Stimulated activated CD4-positive, alpha-beta T cell treated with anti-CD3 and anti-CD28 coated beads, Interleukin-4, amount 100 ng/mL, for 48 hours (primary cell): ENCODE data around the gene SERPINA4.
"Not testable (repeated sequence)": the region's sequence is repeated elsewhere in the genome, so short reads cannot be mapped to it uniquely, and the experiment has no call there.

Experiments
- DNase-seq, 2 donors: peaks; one replicate each; pipeline ENCODE4 v3.0.0-alpha.2; 2020; ENCODE audit warnings: low read depth in 2 of 2

Gene SERPINA4

DNA sequence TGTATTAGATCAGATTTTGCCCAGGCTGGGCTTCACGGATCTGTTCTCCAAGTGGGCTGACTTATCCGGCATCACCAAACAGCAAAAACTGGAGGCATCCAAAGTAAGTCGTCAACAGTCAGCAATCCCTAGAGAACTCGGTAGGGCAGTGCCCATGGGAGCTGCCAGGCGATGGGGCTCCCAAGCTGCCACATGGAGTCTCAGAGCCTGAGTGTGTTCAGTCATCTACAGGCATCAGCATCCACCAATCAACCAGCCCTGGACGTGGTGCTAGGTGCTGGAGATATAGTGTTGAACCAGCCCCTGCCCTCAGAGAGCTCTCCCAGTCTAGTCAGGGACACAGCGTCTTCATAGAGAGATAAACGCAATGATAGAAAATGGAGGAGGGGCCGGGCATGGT, 6.9 kb downstream of the SERPINA4 start:
- no peak for DNase-seq

DNA sequence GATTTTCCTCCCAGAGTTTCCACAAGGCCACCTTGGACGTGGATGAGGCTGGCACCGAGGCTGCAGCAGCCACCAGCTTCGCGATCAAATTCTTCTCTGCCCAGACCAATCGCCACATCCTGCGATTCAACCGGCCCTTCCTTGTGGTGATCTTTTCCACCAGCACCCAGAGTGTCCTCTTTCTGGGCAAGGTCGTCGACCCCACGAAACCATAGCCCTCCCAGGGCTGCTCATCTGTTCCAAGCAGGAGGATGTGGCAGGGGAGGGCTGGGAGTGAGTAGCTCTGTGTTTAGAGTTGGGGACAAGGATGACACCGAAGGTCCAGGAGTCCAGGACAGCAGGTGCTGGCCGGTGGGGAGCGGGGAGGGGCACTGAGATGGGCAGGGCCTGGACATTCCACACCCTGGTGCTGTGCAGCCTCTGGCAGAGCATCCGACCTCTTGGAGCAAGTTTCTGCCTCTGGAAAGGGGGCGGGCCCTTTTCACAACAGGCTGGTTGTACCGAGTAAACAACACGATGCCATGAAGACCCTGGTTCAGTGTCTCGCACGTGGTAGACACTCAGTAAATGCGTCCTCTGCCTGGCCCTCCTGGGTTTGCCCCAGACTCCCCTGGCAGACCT, 8.2 kb downstream of the SERPINA4 start:
- no peak for DNase-seq

DNA sequence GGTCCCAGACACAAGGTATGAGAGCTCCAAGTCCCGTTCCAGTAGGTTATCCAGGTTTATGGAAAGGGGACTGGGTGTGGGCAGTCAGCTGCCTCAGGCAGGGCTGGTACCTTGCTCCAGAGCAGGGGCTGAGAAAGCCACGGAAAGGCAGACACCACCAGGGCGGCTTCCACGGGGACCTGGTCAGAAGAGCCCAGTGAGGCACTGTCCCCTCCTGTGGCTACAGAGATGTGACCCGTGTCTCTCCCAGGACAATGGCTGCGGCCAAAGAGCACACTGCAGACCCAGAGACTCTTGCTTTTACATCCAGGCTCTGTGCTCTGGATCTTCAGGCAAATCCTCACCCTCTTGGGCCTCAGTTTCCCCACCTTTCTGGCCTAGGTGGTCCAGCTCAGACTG, 8.8 kb downstream of the SERPINA4 start:
- DNase-seq: no peak

DNA sequence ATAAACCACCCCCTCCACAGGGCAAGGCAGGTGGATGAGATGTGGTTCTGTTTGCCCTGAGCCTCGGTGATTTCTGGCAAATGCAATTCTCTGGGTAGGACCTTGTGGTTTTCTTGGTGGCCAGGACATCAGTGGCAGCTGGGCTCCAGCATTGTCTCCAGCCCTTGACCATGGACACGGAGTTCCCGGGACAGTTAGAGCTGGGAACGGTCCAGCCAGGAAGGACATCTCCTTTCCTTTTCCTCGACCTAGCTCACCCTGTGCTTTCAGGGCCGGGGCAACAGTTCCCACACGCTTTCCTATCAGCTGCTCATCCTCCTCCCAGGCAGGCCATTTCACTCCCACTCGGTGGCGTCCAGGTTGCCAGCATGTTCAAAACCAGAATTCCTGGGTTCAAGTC, 9.2 kb downstream of the SERPINA4 start:
- no peak for DNase-seq

DNA sequence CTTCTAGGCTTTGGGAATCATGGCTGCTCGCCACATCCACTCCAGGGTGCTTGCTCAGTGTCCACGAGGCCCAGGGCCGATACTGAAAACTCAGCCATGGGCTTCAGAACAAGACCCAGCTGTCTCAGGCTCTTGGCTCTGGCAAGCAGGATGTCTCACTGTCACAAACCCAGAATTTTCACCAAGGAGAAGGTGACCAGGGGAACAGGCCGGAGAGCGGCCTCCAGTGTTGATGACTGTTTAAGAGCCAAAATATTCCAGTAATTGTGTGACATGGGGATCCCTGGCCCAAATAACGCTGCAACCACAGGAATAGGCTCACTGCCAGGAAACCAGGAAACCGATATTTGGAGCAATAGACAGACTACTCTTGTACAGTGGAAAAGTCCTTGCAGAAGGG, 10.2 kb downstream of the SERPINA4 start:
- DNase-seq: no peak

DNA sequence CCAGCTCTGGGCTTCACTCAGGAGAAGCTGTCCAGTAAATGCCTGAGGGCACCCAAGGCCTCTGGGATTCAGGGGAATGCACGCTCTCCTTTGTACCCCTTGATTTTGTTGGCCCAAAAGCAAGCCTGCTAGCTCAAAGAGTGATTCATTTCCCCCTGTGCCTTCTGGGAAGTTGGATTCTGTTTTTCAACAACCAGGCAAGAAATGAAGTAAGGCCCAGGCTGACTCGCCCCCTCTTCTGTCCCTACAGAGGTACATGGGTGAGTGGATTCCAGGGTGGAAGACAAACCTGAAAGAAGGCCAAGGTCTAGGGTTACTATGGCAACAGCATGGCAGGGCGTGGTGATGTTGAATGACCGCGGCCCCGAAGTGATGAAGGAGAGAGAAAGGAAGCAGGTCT, 10.7 kb downstream of the SERPINA4 start:
- DNase-seq: no peak

DNA sequence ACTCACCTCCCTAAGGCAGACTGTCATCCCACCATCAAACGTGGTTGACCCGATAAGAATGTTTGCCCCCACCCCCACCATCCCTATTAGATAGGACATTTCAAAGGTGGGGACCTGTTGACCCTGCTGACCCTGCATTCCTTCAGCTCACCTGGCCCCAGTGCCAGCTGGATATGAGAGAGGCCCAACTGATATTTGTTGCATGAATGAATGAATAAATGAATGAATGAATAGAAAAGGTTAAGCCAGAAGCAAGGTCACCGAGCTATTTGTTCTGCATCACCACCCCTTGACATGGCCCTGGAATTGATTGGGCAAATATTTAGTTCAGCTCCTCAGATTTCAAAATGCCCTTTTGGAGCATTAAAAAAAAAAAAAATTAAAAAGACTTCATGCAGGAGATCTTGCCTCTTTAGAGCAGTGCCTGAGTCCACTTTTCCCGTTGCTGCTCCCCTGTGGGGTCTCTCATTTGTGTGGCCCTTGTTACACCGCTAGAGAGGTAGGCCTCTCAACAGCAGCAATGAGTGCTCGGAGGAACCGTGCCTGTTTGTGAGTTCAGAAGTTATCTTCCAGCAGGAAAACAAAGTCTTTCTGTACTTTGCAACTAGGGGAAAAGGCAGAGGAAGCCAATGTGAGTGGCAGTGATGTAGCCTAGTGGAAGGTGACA, 11.5 kb downstream of the SERPINA4 start:
- DNase-seq: no peak

DNA sequence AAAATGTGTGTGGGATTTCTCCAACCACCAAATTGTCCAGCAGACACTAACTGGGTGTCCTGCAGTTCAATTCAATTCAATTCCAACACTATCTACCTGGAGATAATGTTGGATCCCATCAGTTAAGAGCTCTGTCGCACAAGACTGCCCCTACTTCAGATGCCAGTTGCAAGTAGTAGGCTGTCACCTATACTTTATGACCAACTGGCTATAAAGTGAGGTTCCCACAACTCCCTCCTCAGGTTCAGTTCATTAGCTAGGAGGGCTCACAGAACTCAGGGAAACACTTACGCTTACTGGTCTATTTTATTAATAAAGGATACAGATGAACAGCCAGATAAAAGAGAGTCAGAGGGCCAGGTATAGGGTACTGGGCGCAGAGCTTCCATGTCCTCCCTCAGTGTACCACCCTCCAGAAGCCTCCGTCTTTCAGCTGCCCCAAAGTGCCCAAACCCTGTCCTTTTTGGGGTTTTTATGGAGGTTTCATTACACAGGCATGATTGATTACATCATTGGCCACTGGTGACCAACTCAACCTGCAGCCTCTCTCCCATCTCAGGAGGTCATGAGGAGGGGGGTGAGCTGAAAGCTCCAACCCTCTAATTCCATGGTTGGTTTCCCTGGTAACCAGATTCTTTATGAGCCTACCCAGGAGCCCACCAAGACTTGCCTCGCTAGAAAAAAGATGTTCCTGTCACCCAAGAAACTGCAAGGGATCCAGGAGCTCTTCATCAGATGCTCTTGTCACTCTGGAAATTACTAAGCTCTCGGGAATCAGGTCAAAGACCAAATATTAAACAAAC, 12.4 kb downstream of the SERPINA4 start:
- no peak for DNase-seq

DNA sequence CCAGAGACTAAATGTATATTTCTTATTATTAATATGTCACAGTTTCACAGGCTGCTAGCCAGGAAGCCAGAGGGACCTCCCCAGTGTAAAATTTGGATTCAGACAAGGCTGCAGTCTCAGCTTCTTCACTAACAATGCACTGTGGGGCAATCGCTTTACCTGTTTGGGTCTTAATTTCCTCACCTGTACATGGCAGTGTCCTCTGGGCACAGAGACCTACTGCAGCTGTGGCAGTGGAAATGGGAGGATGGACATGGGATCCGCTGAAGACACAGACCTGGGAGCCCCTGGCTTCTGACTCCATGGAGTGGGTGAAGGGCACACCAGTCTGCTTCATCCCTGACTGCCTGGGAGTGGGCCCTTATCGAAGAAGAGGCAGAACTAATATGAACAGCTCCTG, 13.1 kb downstream of the SERPINA4 start:
- no peak for DNase-seq

DNA sequence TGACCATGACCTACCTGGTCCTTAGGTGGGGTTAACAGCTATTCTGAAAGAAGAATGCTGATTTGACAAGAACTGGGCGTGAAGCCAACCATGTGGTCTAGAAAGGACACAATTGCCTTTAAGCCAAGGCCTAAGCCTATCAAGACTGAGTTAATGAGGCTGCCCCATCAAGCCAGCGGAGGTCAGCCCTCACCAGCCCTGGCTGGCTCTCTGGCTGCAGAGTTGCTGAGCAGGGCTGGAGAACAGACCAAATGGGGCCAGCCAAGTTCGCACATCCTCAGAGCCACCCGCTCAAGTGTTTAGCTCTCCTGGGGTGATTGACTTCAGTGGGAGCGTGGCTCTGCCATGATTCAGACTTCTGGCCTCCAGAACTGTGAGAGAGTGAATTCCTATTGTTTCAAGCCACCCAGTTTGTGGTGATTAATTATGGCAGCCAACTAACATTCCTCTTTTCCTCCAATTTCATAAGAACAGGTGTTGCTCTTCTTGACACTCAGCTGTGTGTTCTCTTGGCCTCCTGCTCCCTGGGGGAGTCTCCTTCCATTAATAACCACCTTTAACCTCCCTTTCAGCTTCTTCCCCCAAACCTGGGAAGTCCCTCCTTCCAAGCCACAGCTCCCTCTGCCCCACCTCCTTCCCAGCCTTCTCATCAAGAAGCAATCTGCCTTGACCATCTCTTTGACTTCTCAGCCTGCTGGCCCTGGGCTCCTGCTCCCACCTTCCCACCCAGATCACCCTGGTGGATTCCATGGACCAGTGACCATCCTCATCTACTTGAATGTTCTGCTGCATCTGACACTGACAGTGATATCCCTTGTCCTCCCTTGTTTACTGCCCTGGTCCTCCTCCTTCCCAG, 14.7 kb downstream of the SERPINA4 start:
- no peak for DNase-seq

DNA sequence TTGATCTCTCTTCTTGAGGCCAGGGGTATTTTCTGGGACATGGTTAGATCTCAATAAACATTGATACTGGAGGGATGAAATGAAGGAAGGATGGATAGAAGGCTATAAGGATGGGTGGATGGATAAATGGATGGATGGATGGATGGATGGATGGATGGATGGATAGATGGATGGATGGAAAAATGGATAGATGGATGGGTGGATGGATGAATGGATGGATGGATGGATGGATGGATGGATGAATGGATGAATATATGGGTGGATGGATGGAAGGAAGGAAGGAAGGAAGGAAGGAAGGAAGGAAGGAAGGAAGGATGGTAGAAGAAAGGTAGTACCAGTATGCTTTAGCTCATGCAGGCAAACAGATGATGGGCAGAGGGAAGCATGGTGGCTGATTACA, 16.2 kb downstream of the SERPINA4 start:
- DNase-seq: not testable (repeated sequence)

DNA sequence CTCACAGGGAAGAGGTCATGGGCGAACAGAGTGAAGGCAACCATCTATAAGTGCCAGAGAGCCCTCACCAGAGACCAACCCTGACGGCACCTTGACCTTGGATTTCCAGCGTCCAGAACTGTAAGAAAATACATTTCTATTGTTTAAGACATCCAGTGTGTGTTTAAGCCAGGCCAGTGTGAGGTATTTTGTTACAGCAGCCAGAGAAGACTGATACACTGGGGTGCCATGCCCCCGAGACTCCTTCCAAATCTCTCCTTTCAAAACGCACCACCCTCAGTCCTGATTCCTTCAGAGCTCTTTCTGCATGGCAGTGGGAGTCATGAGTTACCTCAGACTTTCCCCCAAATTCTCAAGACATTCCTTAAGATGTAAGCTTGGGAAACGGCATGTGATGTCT, 17.5 kb downstream of the SERPINA4 start:
- DNase-seq: no peak

DNA sequence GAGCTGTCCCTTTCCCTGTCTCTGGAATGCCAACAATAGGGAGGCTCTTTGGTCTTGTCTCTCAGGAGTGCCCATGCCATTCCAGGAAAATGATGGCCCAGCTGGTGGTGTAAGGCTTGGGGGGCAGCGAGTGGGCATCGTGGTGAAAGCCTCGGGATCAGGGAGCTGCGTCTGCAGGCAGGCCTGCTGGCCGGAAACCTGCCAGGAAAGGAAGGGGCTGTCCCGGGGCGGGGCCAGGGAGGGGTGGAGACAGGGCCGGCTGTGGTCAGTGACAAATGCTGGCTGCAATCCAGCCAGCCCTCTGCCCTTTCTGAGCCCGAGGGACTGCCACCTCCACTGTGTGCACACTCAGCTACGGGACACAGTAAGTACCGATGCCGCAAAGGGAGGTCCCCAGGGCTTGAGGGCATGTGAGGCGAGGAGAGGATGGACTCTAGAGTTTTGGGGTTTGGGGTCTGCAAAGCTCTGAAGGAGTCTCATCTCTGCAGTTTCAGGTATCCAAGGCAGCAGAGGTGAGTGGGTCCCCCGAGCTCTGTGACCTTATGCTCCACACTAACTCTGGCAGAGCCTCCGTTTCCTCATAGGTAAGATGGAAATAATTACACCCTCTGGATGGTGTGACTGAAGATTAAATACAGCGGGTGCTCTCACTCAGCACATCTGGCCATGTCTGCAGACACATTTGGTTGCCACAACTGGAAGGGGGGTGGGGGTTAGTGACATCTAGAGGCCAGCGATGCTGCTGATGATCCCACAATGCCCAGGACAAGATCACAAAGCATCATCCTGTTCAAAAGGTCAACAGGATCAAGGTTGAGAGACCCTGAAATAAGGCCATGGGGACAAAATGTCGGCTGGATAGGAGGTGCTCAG, 20.1 kb downstream of the SERPINA4 start, which contains the start of gene SERPINA5:
SERPINA5 (plus strand) TSS at position 300 of the 873 bp plus-strand sequence. CDS start 5,937 bp downstream, outside the sequence.
- no peak for DNase-seq

DNA sequence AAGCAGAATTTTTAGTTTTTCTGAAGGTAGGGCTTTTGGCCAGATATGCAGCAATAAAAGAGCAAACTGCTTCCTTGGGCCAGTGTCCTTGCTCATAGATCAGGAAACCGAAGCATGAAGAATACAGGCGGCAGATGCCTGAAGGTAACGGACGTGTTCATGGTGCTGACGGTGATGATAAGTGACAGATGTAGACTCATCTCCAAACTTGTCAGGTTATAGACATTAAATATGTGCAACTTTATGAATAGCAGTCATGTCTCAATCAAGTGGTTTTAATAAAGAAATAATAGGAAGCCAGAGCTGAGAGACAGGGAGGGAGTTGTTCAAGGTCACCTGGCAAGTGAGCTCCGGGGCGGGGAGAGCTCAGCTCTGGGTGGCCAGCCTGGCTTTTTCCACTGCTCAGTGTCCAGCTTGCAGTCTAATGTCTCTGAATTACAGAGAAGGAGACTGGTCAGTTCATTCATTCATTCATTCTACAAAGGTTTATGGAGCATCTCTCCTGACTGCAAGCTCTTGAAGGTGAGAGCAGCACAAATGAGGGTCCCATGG, 21.0 kb downstream of the SERPINA4 start:
- DNase-seq: no peak

DNA sequence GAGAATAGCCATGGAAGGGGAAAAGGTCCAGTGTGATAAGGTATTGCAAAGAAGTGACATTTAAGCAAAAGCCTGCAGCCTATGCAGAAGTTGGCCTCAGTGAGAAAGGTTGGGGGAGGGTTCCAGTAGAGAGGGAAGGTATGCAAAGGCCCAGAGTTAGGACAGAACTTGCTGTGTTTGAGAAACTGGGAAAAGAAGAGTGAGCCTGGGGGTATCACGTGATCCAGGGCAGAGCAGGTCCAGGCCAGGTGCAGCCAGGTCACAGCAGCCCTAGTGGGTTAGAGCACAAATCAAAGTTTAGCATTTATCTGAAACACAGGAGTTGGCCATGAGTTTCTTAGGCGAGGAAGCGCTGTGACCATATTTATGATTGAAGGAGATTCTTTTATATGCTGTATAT, 21.6 kb downstream of the SERPINA4 start:
- no peak for DNase-seq

DNA sequence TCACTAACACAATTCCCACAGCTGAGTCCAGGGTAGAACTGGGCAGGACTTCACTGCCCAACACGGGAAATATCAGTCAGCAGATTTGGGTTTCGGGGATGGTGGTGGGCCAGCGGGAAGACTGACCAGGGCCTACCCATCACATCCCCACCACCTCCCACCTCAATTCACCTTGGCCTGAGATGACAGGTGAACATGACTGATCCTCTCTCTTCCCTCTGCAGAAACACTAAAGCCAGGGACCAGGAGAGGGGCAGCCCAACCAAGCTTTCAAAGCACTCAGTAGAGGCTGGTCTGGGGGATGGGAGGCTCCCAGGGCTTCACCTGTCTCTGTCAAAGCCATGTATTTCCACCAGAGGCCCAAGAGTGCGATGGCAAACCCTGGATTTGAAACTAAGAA, 22.3 kb downstream of the SERPINA4 start:
- DNase-seq: no peak

DNA sequence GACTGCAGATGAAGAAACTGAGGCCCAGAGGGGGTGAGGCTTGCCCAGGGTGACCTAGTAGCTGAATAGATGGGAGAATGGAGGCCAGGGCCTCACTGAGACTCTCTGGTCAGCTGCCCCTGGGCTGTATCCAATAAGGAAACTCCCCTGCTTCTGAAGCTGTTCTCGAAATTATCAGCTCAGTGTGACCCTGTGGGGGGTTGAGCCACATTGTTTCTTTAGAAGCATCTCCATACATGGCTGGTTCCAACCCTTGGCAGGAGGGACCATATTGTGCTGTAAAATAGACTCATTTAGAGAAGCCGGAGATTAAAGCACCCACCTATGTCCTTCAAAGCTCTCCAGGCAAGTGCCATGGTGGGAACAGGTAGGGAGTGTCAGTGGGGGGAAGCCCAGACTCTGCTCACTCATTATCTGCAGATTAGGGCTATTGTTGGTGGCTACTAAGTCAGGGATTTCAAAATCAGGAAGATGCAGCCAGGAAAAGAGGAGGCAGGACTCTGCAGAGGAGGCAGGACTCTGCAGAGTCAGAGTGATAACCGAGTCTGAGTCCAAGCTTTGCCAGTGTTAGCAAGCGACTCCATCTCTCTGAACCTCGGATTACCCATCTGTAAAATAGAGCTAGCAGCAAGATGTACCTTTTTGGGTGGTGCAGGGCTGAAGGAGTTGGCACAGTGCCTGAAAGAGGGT, 23.5 kb downstream of the SERPINA4 start:
- no peak for DNase-seq

DNA sequence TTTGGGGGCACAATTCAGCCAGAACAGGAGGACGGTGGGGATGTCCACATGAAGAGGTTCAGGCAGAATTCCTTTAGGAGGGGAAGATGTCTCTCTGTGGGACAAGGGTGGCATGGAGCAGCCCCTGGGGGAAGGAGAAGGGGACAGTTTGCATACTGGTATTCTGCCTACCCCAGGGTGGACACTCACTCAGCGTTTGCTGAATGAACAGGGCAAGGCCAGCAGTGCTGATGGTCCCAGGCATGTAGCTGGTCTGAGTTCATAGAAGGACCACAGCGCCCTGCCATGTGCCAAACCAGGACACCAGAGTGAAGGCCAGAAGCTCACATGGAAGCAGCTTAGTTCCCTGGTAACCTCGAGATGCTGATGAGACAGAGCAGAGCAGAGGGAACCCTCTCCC, 25.4 kb downstream of the SERPINA4 start:
- no peak for DNase-seq

DNA sequence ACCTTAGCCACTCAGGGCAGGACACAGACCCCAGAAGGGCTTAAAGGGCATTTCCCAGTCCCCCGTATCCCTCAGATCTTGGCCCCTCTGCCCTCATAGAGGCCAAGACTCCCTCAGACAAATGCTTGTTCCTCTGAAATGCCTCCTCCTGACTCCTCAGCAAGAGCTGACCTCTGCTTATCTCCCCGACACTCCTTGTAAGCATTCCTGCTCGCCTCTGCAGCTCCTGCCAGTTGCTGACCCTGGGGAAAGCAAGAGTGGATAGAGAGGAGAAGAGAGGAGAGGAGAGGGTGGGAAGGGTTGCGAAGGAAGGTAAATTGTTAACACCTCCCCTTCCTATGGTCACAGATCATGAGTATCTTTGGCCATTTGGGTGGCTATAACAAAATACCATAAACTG, 27.1 kb downstream of the SERPINA4 start:
- DNase-seq: no peak

DNA sequence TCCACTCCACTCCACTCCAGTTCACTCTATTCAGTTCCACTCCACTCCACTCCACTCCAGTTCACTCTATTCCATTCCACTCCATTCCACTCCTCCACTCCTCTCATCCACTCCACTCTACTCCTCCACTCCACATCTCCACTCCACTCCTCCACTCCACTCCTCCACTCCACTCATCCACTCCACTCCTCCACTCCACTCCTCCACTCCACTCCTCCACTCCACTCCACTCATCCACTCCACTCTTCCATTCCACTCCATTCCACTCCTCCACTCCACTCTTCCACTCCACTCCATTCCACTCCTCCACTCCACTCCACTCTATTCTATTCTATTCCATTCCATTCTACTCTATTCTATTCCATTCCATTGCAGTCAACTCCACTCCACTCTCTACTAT, 29.8 kb downstream of the SERPINA4 start:
- DNase-seq: no peak
